ENCODE measurements around the gene USP6NL. TPM values are rescaled to one million over a fixed set of nuclear protein-coding genes. Genes with fewer than 3 reads are reported as not detected.

The USP6NL gene
- total RNA-seq, 1 donor from 2014 or later: 29.6 TPM

GRCh38 chr10:11551104-11551503 is 60.3 kb downstream of the USP6NL start:
- H3K9me3 Mint-ChIP-seq: peaks cover 9% of the 10 kb centered on the region
- H3K27ac Mint-ChIP-seq: peak overlapping the region; percentile 90
- H3K4me3 Mint-ChIP-seq: no peak overlapping the region
- H3K27me3 Mint-ChIP-seq: no peaks in the 10 kb centered on the region
- no peak for TF ChIP-seq CTCF (conservative IDR thresholded peaks at IDR 0.05)
- peaks cover 7% of the 10 kb centered on the region for H3K4me1 Mint-ChIP-seq (ENCODE audit: unreplicated experiment)
- no peak for DNase-seq (ENCODE audit: extremely low spot score, unreplicated experiment)
- peaks cover 3% of the 10 kb centered on the region for H3K36me3 Mint-ChIP-seq

GRCh38 chr10:11548768-11549099 is 62.7 kb downstream of the USP6NL start:
- DNase-seq (ENCODE audit: extremely low spot score, unreplicated experiment): no peak
- Mint-ChIP-seq H3K36me3 (peaks cover 7% of the 10 kb centered on the region), H3K9me3 (no peaks in the 10 kb centered on the region), H3K27ac (no peak overlapping the region), H3K4me3 (no peak overlapping the region), H3K4me1 (ENCODE audit: unreplicated experiment) (peaks cover 16% of the 10 kb centered on the region), H3K27me3 (no peaks in the 10 kb centered on the region)
- no peak for TF ChIP-seq CTCF (conservative IDR thresholded peaks at IDR 0.05)

GRCh38 chr10:11548065-11548767 is 63.2 kb downstream of the USP6NL start:
- Mint-ChIP-seq H3K9me3 (no peaks in the 10 kb centered on the region), H3K36me3 (peaks cover 7% of the 10 kb centered on the region), H3K4me3 (no peak overlapping the region), H3K27me3 (no peaks in the 10 kb centered on the region), H3K27ac (no peak overlapping the region), H3K4me1 (ENCODE audit: unreplicated experiment) (peaks cover 16% of the 10 kb centered on the region)
- no peak for TF ChIP-seq CTCF (conservative IDR thresholded peaks at IDR 0.05)
- no peak for DNase-seq (ENCODE audit: extremely low spot score, unreplicated experiment)

GRCh38 chr10:11546581-11546980 is 64.9 kb downstream of the USP6NL start:
- Mint-ChIP-seq H3K4me3 (no peak overlapping the region), H3K4me1 (ENCODE audit: unreplicated experiment) (peaks cover 17% of the 10 kb centered on the region), H3K36me3 (peaks cover 7% of the 10 kb centered on the region), H3K27me3 (no peaks in the 10 kb centered on the region), H3K27ac (peak overlapping the region; percentile 83), H3K9me3 (no peaks in the 10 kb centered on the region)
- no peak for TF ChIP-seq CTCF (conservative IDR thresholded peaks at IDR 0.05)
- DNase-seq (ENCODE audit: extremely low spot score, unreplicated experiment): no peak

GRCh38 chr10:11541296-11541695 is 70.2 kb downstream of the USP6NL start:
- H3K27ac Mint-ChIP-seq: no peak overlapping the region
- H3K9me3 Mint-ChIP-seq: no peaks in the 10 kb centered on the region
- no peak overlapping the region for H3K4me3 Mint-ChIP-seq
- H3K4me1 Mint-ChIP-seq (ENCODE audit: unreplicated experiment): peaks cover 24% of the 10 kb centered on the region
- no peak for DNase-seq (ENCODE audit: extremely low spot score, unreplicated experiment)
- peaks cover 4% of the 10 kb centered on the region for H3K36me3 Mint-ChIP-seq
- TF ChIP-seq CTCF (conservative IDR thresholded peaks at IDR 0.05): no peak
- H3K27me3 Mint-ChIP-seq: no peaks in the 10 kb centered on the region

Measured in type B pancreatic cell (in vitro differentiated cells).